ENCODE results near the gene INSL4.

INSL4 gene

GRCh38 chr9:5278486-5278885 is 47.3 kb downstream of the INSL4 start:
- Histone ChIP-seq H3F3A (ENCODE audit: insufficient read depth) (no peaks in the 10 kb centered on the region), H3K9me3 (ENCODE audit: insufficient read depth, low read length) (no peaks in the 10 kb centered on the region), H3K9me2 (replicated peaks; ENCODE audit: insufficient read depth, low read length) (no peaks in the 10 kb centered on the region), H3K9ac (ENCODE audit: low read length) (no peak overlapping the region), H3K36me3 (ENCODE audit: low read length) (no peaks in the 10 kb centered on the region), H3K4me3 (ENCODE audit: insufficient read depth, low read length, poor library complexity, severe bottlenecking) (no peak overlapping the region), H3K27ac (ENCODE audit: low read depth, low read length) (no peak overlapping the region), H2AFZ (ENCODE audit: low read depth, low read length, severe bottlenecking) (no peak overlapping the region), H4K20me1 (ENCODE audit: low read depth, low read length) (no peaks in the 10 kb centered on the region), H3K4me2 (ENCODE audit: low read depth, low read length, poor library complexity, severe bottlenecking) (no peak overlapping the region), H3K79me2 (ENCODE audit: insufficient read depth, low read length) (no peaks in the 10 kb centered on the region), H3K27me3 (ENCODE audit: low read length) (no peaks in the 10 kb centered on the region)
- TF ChIP-seq CTCF (IDR thresholded peaks at IDR 0.05; ENCODE audit: insufficient read depth, low read length, poor library complexity, severe bottlenecking) (no peak), EZH2phosphoT487 (conservative IDR thresholded peaks at IDR 0.05; ENCODE audit: low read length) (no peak)
